ENCODE data around the gene ZC3HAV1L. TPM values are rescaled to one million over a fixed set of nuclear protein-coding genes. Genes with fewer than 3 reads are reported as not detected.

The ZC3HAV1L gene
- total RNA-seq, 1 experiment from 2014 or later, result 27.3 TPM

GRCh38 chr7:139079861-139080260 lies 44.0 kb upstream of the ZC3HAV1L start:
- H3K4me3 ChIP-seq (ENCODE audit: low read depth in 2 of 2, low read length in 2 of 2), result no peak overlapping the region
- BruUV-seq (replicated peaks), result no TSS peak
- intact Hi-C loops (cut with micrococcal nuclease; ENCODE audit: unreplicated experiment), result no loop called here
- H3K4me1 ChIP-seq (ENCODE audit: control insufficient read depth, insufficient read depth, low read length), result peaks cover 1% of the 10 kb centered on the region; the same call in 1 of the 2 replicates
- peaks cover 32% of the 10 kb centered on the region for H3K36me3 ChIP-seq (ENCODE audit: control insufficient read depth, insufficient read depth, low read length)
- no peak for ATAC-seq
- no peak overlapping the region for H3K27ac ChIP-seq (ENCODE audit: low read length)
- ChIA-PET POLR2A (interaction anchor here (0.5 kb wide), 1 partner anchor 9 kb away, joined by 9 read pairs; no protein-coding TSS in a partner anchor), CTCF (no interaction called here)
- no peaks in the 10 kb centered on the region for H3K9me3 ChIP-seq (ENCODE audit: control insufficient read depth, insufficient read depth, low read depth, low read length)
- no peaks in the 10 kb centered on the region for H3K27me3 ChIP-seq (ENCODE audit: control insufficient read depth, insufficient read depth, low read length)
- in situ Hi-C loops (cut with HindIII; ENCODE audit: low pct_unique_long_range_greater_than_20kb, low sequenced_read_pairs), result no loop called here
- DNase-seq (ENCODE audit: low read depth, low spot score), result no peak
- TF ChIP-seq REST (IDR thresholded peaks at IDR 0.05; ENCODE audit: insufficient read depth in 1 of 2, low read depth in 2 of 2, low read length in 1 of 2) (no peak), TCF7L2 (IDR thresholded peaks at IDR 0.05; ENCODE audit: low read depth, low read length) (no peak)

GRCh38 chr7:139078911-139079310 lies 43.1 kb upstream of the ZC3HAV1L start:
- Histone ChIP-seq H3K4me3 (ENCODE audit: low read depth in 2 of 2, low read length in 2 of 2) (no peak overlapping the region), H3K9me3 (ENCODE audit: control insufficient read depth, insufficient read depth, low read depth, low read length) (no peaks in the 10 kb centered on the region), H3K27ac (ENCODE audit: low read length) (no peak overlapping the region), H3K36me3 (ENCODE audit: control insufficient read depth, insufficient read depth, low read length) (peaks cover 36% of the 10 kb centered on the region), H3K27me3 (ENCODE audit: control insufficient read depth, insufficient read depth, low read length) (no peaks in the 10 kb centered on the region), H3K4me1 (ENCODE audit: control insufficient read depth, insufficient read depth, low read length) (peaks cover 3% of the 10 kb centered on the region; the same call in 1 of the 2 replicates)
- POLR2A ChIA-PET, result no interaction called here
- CTCF ChIA-PET, result no interaction called here
- in situ Hi-C loops (cut with HindIII; ENCODE audit: low pct_unique_long_range_greater_than_20kb, low sequenced_read_pairs), result no loop called here
- DNase-seq (ENCODE audit: low read depth, low spot score) (no peak), ATAC-seq (no peak)
- intact Hi-C loops (cut with micrococcal nuclease; ENCODE audit: unreplicated experiment), result no loop called here
- BruUV-seq (replicated peaks), result no TSS peak
- no peak for TF ChIP-seq POLR2AphosphoS5 (IDR thresholded peaks at IDR 0.05; ENCODE audit: low read depth, low read length)
- no peak for TF ChIP-seq TCF7L2 (IDR thresholded peaks at IDR 0.05; ENCODE audit: low read depth, low read length)
- TF ChIP-seq CTCF (IDR thresholded peaks at IDR 0.05), result no peak
- TF ChIP-seq SIN3A (IDR thresholded peaks at IDR 0.05; ENCODE audit: borderline replicate concordance, insufficient read depth, low read depth, low read length), result no peak
- TF ChIP-seq REST (IDR thresholded peaks at IDR 0.05; ENCODE audit: insufficient read depth in 1 of 2, low read depth in 2 of 2, low read length in 1 of 2), result no peak
